Measurements from ENCODE around the gene ST6GAL2.

GRCh38 chr2:106878206-106878605, 7.8 kb downstream of the ST6GAL2 start:
- TF ChIP-seq CTCF (IDR thresholded peaks at IDR 0.05) (no peak), POLR2AphosphoS5 (IDR thresholded peaks at IDR 0.05) (no peak)
